ENCODE data around the gene PTPN18.
"Not testable (repeated sequence)": the region's sequence is repeated elsewhere in the genome, so short reads cannot be mapped to it uniquely, and the experiment has no call there.

PTPN18 gene

DNA sequence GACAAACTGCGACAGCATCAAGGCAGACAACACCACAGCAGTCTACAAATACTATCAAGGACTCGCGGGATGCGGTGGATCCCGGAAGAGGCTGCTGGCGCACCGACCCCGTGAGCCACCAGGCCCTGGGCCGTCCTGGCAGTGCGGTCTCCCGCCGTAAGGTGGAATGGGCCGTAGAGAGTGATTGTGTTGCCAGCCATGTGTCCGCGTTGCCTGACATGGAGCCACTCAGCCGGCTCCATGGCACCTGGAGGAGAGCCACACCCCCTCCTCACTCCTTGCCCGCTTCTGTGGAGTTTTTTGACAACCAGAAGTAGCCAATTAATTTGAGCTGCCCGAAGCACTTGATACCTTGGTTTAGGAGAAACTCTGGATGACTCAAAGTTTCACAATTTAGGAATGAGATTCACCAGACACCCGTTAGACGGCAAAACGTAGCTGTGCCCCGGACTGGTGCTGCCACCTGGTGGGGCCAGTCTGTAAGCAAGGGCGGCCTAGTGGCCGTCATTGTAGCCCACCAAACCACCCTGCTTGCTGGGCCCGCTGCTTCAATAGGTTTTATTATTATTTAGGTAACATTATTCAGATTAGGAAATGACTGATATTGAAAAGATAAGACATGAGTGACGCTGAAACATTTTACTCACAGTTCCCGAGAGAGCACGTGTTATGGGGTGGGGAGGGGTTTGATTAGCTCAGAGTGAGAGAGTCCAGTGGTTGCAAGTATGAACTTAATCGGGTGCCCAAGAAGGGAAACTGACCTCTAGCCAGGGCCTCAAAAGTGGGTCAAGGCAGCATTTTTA lies 23.4 kb upstream of the PTPN18 start:
- Mint-ChIP-seq H3K4me3 (peak overlapping the region; percentile 16 to 58 (median 29)), H3K27me3 (ENCODE audit: low read depth) (peaks cover 46% of the 10 kb centered on the region), H3K27ac (peak overlapping the region in 1 of 3 experiments; percentile 6)

DNA sequence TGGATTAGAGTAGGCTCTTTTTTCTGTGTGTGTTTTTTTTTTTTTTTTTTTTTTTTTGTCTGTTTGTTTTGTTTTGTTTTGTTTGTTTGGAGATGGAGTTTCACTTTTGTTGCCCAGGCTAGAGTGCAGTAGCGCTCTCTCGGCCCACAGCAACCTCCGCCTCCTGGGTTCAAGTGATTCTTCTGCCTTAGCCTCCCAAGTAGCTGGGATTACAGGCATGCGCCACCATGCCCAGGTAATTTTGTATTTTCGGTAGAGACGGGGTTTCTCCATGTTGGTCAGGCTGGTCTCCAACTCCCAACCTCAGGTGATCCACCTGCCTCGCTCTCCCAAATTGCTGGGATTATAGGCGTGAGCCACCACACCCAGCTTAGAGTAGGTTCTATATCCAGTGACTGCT lies 22.6 kb upstream of the PTPN18 start:
- peaks cover 13% of the 10 kb centered on the region for H3K4me1 Mint-ChIP-seq
- not testable (repeated sequence) for H3K9me3 Mint-ChIP-seq; H3K36me3 Mint-ChIP-seq (ENCODE audit: low read depth)

More for the DNA sequence above, 23.4 kb upstream of the PTPN18 start:
- peak; percentile 93 to 97 (median 96) for TF ChIP-seq CTCF (IDR thresholded peaks at IDR 0.05; ENCODE audit: unreplicated experiment in 3 of 3)
- H3K36me3 Mint-ChIP-seq (ENCODE audit: low read depth): no peaks in the 10 kb centered on the region
- no peaks in the 10 kb centered on the region for H3K9me3 Mint-ChIP-seq
- peaks cover 9% of the 10 kb centered on the region for H3K4me1 Mint-ChIP-seq

DNA sequence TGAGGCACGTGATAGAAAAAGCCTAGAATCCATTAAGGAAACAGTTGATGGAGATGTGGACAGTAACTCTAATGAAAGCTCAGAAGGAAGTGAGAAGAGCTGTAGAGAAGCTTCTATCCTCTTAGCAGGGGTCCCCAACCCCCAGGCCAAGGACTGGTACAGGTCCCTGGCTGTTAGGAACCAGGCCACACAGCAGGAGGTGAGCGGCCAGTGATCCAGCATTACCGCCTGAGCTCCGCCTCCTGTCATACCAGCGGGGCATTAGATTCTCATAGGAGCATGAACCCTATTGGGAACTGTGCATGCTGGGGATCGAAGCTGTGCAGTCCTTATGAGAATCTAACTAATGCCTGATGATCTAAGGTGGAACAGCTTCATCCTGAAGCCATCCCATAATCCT lies 21.8 kb upstream of the PTPN18 start:
- H3K9me3 Mint-ChIP-seq: no peaks in the 10 kb centered on the region
- no peaks in the 10 kb centered on the region for H3K36me3 Mint-ChIP-seq (ENCODE audit: low read depth)
- H3K27ac Mint-ChIP-seq: no peak overlapping the region
- peaks cover 37% of the 10 kb centered on the region for H3K27me3 Mint-ChIP-seq (ENCODE audit: low read depth)
- no peak overlapping the region for H3K4me3 Mint-ChIP-seq
- peaks cover 13% of the 10 kb centered on the region for H3K4me1 Mint-ChIP-seq
- no peak for TF ChIP-seq CTCF (IDR thresholded peaks at IDR 0.05; ENCODE audit: unreplicated experiment in 3 of 3)

More for the DNA sequence above, 22.6 kb upstream of the PTPN18 start:
- H3K27me3 Mint-ChIP-seq (ENCODE audit: low read depth): peaks cover 44% of the 10 kb centered on the region
- H3K27ac Mint-ChIP-seq, H3K4me3 Mint-ChIP-seq: not testable (repeated sequence)

- peaks cover 13% of the 10 kb centered on the region for H3K4me1 Mint-ChIP-seq
- H3K4me3 Mint-ChIP-seq: no peak overlapping the region
- TF ChIP-seq CTCF (IDR thresholded peaks at IDR 0.05; ENCODE audit: unreplicated experiment in 3 of 3): no peak
Measured at GRCh38 chr2:130335226-130335625, 20.6 kb upstream of the PTPN18 start.

DNA sequence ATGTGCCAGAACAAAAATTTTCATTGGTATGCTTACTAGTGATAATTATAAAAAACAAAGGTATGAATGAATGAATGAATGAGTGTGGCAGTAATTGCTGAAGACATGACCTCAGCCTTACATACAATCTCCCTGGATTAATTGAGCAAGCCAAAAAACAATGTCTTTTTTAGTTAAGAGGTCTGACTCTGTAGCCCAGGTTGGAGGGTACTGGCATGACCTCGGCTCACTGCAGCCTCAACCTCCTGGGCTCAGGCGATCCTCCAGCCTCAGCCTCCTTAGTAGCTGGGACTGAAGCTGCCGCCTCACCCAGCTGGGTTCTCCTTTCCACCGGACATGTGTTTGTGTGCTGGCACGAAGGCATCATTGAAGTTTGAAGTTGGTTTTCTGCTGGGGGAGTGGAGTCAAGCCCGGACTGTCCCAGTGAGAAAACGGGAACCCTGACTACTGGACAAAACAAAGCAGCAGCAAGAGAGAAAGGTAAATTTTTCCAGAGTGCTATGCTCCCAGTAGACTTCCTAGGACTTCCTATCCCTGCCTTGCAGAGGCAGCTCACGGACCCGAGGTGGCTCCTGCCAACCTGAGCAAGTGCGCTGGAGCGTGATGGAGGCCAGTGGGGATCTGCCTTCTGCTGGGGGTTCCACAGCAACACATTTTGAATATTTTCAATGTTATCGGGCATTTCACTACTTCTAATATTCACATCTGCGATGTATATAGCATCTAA lies 19.5 kb upstream of the PTPN18 start:
- Mint-ChIP-seq H3K36me3 (ENCODE audit: low read depth) (peaks cover 15% of the 10 kb centered on the region), H3K27ac (peak overlapping the region; percentile 7 to 89 (median 41)), H3K27me3 (ENCODE audit: low read depth) (peaks cover 20% of the 10 kb centered on the region), H3K4me1 (peaks cover 16% of the 10 kb centered on the region), H3K4me3 (peak overlapping the region; percentile 85 to 86 (median 86)), H3K9me3 (no peaks in the 10 kb centered on the region)
- no peak for TF ChIP-seq CTCF (IDR thresholded peaks at IDR 0.05; ENCODE audit: unreplicated experiment in 3 of 3)

More at GRCh38 chr2:130335226-130335625, 20.6 kb upstream of the PTPN18 start:
- peaks cover 10% of the 10 kb centered on the region for H3K36me3 Mint-ChIP-seq (ENCODE audit: low read depth)
- H3K9me3 Mint-ChIP-seq: no peaks in the 10 kb centered on the region
- H3K27me3 Mint-ChIP-seq (ENCODE audit: low read depth): peaks cover 31% of the 10 kb centered on the region
- H3K27ac Mint-ChIP-seq: no peak overlapping the region

GRCh38 chr2:130336877-130337734 lies 18.8 kb upstream of the PTPN18 start:
- H3K4me1 Mint-ChIP-seq: peaks cover 23% of the 10 kb centered on the region
- H3K27me3 Mint-ChIP-seq (ENCODE audit: low read depth): peaks cover 15% of the 10 kb centered on the region
- peaks cover 17% of the 10 kb centered on the region for H3K36me3 Mint-ChIP-seq (ENCODE audit: low read depth)
- peak overlapping the region; percentile 85 to 86 (median 86) for H3K4me3 Mint-ChIP-seq
- peak overlapping the region; percentile 7 to 89 (median 76) for H3K27ac Mint-ChIP-seq
- no peaks in the 10 kb centered on the region for H3K9me3 Mint-ChIP-seq
- no peak for TF ChIP-seq CTCF (IDR thresholded peaks at IDR 0.05; ENCODE audit: unreplicated experiment in 3 of 3)

Data from nephron (organoid).